Thoracic aorta (tissue), 2 donors: ENCODE measurements around the gene MTMR3. TPM values are rescaled to one million over a fixed set of nuclear protein-coding genes. Genes with fewer than 3 reads are reported as not detected.

Experiments
- ATAC-seq: fragments of 150-250 bp; one replicate; pipeline ENCODE4 v1.8.0; 2017; ENCODE audit warnings: low read depth; ENCODE audit not compliant: insufficient number of reproducible peaks, low FRiP score
- DNase-seq: peaks from one replicate; pipeline ENCODE4 v3.0.0-alpha.2; 2020; ENCODE audit warnings: low spot score
- H3K27ac ChIP-seq, 2 donors: fragments of 200-600 bp; sonication (generic); 1 replicate in 1 of 2; 2 replicates in 1 of 2; pipeline ENCODE4 v1.5.1; 2016; ENCODE audit warnings: mild to moderate bottlenecking in 2 of 2, moderate library complexity in 2 of 2
- H3K27me3 ChIP-seq: fragments of 200-600 bp; sonication (generic); replicated peaks from 2 replicates; pipeline ENCODE4 v1.6.0; 2016; ENCODE audit warnings: mild to moderate bottlenecking; ENCODE audit not compliant: insufficient read depth
- H3K36me3 ChIP-seq: fragments of 200-600 bp; sonication (generic); one replicate; pipeline ENCODE4 v1.5.1; 2016
- H3K4me1 ChIP-seq, 2 donors: fragments of 200-600 bp; sonication (generic); 1 replicate in 1 of 2; 2 replicates in 1 of 2; pipeline versions ENCODE4 v1.5.1 to v1.6.0; 2016; ENCODE audit warnings: low read depth in 2 of 2, mild to moderate bottlenecking in 1 of 2; ENCODE audit not compliant: control insufficient read depth in 1 of 2
- H3K4me3 ChIP-seq: fragments of 200-600 bp; sonication (generic); 2 replicates; pipeline ENCODE4 v1.5.1; 2016; ENCODE audit warnings: mild to moderate bottlenecking
- H3K9me3 ChIP-seq: fragments of 200-600 bp; sonication (generic); 2 replicates; pipeline ENCODE4 v1.5.1; 2016
- total RNA-seq, 2 donors: library from RNA; depleted of rRNA; stranded (reverse); fragments of >200 nt; gene quantifications; one replicate each; pipeline versions ENCODE4 v1.1.0 to v1.2.3, GENCODE V29; 2016
- TF ChIP-seq, protein P1 (sequence below): fragments of 200-600 bp; sonication (generic); IDR thresholded peaks from one replicate; pipeline ENCODE4 v1.5.1; 2019; ENCODE audit warnings: antibody characterized with exemption

MTMR3 gene
- total RNA-seq, 2 donors from 2014 or later: 33.3 to 61.9 TPM

DNA sequence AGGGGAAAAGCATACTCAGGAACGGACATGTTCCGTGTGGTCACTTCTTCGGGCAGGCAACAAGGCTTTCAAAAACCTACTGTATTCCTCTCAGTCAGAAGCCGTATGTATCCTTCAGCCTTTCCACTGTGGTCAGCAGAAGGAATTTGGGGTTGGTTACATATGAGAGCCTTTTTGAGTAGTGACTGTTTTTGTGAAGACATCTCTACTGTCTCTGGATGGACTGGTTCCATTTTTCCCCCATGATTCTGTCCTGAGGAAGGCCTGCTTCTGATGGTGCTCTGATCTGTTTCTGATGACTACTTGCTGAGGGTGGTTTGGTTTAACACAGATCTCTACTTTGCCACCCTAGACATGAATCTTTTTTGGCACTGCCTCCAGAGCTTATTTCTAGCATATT lies 133.6 kb downstream of the MTMR3 start:
- Histone ChIP-seq H3K36me3 (peaks cover 85% of the 10 kb centered on the region), H3K27ac (no peak overlapping the region), H3K27me3 (no peaks in the 10 kb centered on the region), H3K4me1 (no peaks in the 10 kb centered on the region), H3K9me3 (no peaks in the 10 kb centered on the region), H3K4me3 (no peak overlapping the region)
- TF ChIP-seq, protein P1, sequence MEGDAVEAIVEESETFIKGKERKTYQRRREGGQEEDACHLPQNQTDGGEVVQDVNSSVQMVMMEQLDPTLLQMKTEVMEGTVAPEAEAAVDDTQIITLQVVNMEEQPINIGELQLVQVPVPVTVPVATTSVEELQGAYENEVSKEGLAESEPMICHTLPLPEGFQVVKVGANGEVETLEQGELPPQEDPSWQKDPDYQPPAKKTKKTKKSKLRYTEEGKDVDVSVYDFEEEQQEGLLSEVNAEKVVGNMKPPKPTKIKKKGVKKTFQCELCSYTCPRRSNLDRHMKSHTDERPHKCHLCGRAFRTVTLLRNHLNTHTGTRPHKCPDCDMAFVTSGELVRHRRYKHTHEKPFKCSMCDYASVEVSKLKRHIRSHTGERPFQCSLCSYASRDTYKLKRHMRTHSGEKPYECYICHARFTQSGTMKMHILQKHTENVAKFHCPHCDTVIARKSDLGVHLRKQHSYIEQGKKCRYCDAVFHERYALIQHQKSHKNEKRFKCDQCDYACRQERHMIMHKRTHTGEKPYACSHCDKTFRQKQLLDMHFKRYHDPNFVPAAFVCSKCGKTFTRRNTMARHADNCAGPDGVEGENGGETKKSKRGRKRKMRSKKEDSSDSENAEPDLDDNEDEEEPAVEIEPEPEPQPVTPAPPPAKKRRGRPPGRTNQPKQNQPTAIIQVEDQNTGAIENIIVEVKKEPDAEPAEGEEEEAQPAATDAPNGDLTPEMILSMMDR: no peak
- DNase-seq (no peak), ATAC-seq (no peak)

DNA sequence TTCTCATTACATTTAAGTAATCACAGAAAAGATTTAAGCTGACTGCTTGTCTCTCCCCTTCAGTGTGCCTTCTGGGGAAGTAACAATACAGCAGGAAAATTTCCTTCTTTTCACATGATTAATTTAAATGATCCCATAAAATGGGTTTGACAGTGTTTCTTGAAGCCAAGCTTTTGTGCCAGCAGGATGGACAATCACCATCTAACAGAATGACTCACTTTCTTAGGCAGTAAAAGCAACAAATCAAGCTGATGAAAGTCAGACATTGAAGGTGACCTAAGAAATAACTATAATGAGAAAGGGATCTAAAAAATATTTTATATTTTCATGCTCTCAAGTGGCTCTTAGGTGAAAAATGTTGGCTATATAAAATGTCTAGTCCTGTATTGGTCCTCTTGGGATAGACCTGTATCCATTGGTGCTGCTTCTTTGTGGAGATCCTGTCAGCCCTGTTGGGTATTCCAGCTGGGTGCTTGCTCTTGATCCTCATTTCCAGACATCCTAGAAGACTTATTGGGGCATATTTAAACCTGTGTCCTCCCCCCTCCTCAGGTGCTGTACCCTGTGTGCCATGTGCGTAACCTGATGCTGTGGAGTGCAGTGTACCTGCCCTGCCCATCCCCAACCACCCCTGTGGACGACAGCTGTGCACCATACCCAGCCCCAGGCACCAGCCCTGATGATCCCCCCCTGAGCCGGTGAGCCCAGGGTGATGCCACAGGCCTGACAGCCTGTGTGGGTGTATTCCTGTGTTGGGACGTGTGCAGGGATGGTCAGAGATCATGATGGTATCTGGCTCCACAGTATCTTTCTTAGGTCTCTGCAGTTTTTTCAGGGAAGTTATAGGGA lies 134.6 kb downstream of the MTMR3 start:
- H3K4me3 ChIP-seq: no peak overlapping the region
- DNase-seq (no peak), ATAC-seq (no peak)
- H3K27ac ChIP-seq: no peak overlapping the region
- no peaks in the 10 kb centered on the region for H3K9me3 ChIP-seq
- TF ChIP-seq, protein P1: no peak
- H3K27me3 ChIP-seq: no peaks in the 10 kb centered on the region
- H3K36me3 ChIP-seq: peaks cover 87% of the 10 kb centered on the region
- H3K4me1 ChIP-seq: no peaks in the 10 kb centered on the region

DNA sequence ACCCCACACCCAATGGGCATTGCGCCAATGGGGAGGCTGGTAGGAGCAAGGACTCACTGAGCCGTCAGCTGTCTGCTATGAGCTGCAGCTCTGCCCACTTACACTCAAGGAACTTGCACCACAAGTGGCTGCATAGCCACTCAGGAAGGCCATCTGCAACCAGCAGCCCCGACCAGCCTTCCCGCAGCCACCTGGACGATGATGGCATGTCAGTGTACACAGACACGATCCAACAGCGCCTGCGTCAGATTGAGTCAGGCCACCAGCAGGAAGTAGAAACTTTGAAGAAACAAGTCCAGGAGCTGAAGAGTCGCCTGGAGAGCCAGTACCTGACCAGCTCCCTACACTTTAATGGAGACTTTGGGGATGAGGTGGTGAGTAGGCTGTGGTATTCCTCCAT lies 137.5 kb downstream of the MTMR3 start:
- ATAC-seq (no peak), DNase-seq (no peak)
- no peaks in the 10 kb centered on the region for H3K4me1 ChIP-seq
- H3K27ac ChIP-seq: no peak overlapping the region
- no peaks in the 10 kb centered on the region for H3K9me3 ChIP-seq
- H3K27me3 ChIP-seq: no peaks in the 10 kb centered on the region
- H3K4me3 ChIP-seq: no peak overlapping the region
- TF ChIP-seq, protein P1: no peak
- peaks cover 94% of the 10 kb centered on the region for H3K36me3 ChIP-seq

DNA sequence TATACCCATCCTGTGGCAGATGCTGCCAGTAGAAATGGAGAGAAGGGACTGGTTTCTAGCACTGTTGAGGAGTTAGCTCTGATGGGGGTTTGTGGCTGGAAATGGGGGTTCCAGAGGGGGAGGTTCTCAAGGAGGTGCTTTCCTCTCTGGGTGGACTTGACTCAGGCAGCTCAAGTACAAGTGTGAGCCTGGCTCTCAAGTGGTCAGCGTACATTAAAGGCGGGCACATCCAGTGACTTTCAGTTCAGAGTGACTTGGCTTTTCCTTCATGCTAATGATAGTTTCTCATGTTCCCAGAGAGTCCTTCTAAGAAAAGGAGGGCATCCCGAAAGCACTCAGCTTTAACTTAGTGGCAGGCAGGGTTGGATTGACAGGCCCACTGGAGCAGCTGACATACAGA lies 138.4 kb downstream of the MTMR3 start:
- DNase-seq (no peak), ATAC-seq (no peak)
- Histone ChIP-seq H3K4me3 (no peak overlapping the region), H3K36me3 (peaks cover 96% of the 10 kb centered on the region), H3K4me1 (no peaks in the 10 kb centered on the region), H3K27ac (no peak overlapping the region), H3K9me3 (no peaks in the 10 kb centered on the region), H3K27me3 (no peaks in the 10 kb centered on the region)
- TF ChIP-seq, protein P1: no peak

DNA sequence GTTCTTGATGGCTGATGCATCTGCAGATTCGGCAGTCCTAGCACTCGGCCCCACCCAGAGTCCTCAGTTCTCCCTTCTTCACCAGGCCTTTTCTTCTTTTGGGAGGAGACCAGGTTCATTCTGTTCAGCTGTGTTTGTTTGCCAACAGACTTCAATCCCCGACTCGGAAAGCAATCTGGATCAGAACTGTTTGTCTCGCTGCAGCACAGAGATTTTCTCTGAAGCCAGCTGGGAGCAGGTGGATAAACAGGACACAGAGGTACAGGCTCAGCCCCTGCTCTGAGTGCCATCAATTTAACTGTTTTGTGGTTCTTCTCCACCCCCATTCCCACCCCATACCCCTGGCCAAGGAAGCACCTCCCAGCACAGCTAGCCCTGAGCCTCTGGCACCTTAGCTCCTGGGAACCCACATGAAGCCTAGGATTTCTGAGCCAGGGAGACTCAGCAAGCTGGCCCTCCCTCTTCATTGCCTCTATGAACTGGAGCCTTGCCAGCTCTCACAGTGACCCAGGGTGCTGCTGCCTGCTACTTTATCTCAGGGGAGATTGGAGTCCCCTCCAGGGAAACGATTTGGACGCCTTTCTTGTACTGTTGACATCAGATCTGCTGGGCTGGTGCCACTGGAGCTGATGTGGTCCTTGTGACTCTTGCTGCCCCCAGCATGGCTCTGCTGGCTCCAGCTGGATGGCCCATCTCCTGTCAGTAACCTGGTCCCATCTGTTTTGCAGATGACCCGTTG lies 139.1 kb downstream of the MTMR3 start:
- no peak for DNase-seq
- Histone ChIP-seq H3K4me1 (no peaks in the 10 kb centered on the region), H3K4me3 (no peak overlapping the region), H3K27ac (no peak overlapping the region), H3K9me3 (no peaks in the 10 kb centered on the region), H3K36me3 (peaks cover 94% of the 10 kb centered on the region), H3K27me3 (no peaks in the 10 kb centered on the region)
- no peak for ATAC-seq
- TF ChIP-seq, protein P1: no peak
